Measurements from ENCODE around the gene ALG8.
"Not testable (repeated sequence)": the region's sequence is repeated elsewhere in the genome, so short reads cannot be mapped to it uniquely, and the experiment has no call there.

The ALG8 gene

GRCh38 chr11:78069465-78069864 is 70.0 kb downstream of the ALG8 start:
- peak; percentile 73 for DNase-seq (ENCODE audit: low spot score)

GRCh38 chr11:78067704-78068103 is 71.7 kb downstream of the ALG8 start:
- DNase-seq (ENCODE audit: low spot score): no peak

DNA sequence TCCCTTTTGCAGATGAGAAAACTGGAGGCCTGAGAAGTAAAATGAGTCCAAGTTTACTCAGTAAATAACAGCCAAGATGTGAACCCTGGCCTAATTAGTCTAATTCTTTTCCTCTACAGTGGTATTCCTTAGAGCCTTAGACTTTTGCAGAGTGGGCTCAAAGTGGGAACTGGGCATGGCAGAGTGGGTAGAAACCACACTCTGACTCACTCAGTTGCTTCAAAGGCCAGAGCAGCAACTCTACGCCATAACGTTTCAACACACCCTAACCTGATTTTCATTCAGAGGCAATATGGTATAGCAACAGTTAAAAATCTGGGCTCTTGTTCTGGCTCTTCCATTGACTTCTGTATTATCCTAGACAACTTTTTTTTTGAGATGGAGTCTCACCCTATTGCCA is 73.0 kb downstream of the ALG8 start:
- DNase-seq (ENCODE audit: low spot score): no peak

- DNase-seq (ENCODE audit: low spot score): no peak
Observed at GRCh38 chr11:78065203-78065602, 74.2 kb downstream of the ALG8 start.

DNA sequence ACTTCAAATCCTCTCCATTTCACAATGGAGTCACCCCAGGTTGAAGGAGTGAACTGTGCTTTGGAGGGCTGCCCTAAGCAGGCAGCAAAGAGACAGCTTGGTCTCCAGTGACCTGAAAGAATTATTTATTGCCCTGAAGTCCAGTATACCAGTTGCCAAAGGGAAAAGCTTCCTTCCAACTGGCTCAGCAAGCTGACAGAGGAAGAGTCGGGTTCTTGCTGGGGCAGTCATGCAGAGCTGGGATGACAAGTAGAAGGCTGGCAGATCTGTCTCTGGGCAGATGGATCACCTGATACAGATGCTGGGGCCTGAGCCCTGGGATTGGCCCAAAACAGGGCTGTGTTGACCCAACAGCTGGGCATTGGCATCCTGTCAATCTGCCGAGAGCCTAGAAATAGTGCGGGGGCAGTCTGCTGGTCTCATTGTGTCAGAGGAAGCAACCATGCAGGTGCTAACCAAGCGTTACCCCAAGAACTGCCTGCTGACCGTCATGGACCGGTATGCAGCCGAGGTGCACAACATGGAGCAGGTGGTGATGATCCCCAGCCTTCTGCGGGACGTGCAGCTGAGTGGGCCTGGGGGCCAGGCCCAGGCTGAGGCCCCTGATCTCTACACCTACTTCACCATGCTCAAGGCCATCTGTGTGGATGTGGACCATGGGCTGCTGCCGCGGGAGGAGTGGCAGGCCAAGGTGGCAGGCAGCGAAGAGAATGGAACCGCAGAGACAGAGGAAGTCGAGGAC is 75.8 kb downstream of the ALG8 start, which contains the start of gene THRSP:
THRSP (plus strand) TSS at position 422 of the 742 bp plus-strand sequence; CDS start at position 443, 21 bp downstream.
- DNase-seq (ENCODE audit: low spot score): no peak

DNA sequence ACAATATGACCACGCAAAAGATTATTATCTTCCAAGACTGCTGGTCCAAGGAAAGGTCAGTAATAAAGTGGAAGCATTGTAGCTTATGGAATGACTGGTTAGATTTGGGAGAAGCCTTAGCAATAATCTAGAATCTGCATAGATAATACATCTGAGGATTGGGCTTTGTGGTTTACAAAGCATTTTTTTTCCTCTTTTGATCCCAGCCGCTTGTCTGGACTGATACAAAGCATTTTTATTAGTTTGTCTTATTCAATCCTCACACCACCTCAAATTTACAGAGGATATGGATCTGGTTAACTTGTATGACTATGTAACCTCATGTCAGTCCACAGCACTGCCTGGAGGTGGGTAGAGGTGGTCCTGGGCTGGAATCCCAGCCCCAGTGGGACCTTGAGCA is 76.8 kb downstream of the ALG8 start:
- DNase-seq (ENCODE audit: low spot score): no peak

GRCh38 chr11:78061921-78062311 is 77.5 kb downstream of the ALG8 start:
- no peak for DNase-seq (ENCODE audit: low spot score)

DNA sequence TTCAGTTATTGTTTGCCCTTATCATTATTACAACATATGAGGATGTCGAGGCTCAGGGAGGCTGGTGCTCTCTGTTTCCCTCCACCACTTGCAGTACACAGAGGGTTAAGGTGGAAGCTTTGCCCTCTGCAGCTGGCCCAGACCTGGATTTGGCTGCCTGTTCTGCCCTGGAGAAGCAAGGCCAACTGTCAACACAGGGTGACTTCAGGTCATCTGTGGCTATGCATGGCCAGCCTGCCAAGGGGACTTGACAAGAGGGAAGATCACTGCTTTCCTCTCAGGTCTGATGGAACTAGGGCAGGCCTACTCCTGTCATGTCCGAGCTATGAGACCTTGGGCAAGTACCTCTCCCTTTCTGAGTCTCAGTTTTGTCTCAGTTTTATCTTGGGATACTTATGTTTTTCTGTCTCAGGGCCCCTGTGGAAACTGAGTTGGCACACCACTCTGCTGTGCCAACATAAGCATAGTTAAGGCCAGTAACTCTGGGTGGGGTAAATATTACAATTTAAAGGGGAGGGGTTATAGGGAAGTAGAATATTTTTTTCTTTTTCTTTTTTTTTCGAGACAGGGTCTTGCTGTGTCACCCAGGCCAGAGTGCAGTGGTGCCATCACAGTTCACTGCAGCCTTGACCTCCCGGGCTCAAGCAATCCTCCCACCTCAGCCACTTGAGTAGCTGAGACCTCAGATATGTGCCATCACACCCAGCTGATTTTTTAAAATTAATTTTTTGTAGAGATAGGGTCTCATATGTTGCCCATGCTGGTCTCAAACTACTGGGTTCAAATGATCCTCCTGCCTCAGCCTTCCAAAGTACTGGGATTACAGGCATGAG is 78.1 kb downstream of the ALG8 start:
- DNase-seq (ENCODE audit: low spot score): no peak

DNA sequence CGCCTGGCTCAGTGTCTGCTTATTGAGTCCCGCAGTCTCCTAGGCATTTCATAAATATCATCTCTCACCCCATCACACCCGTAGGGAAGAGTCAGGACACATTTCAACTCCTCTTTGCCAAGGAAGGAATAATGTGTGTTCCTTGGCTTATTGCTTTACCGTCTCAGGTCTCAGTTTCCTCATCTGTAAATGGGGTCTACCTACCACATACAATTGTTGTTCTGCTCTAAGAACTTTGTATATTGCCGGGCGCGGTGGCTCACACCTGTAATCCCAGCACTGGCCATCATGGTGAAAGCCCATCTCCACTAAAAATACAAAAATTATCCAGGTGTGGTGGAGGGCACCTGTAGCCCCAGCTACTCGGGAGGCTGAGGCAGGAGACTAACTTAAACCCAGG is 78.9 kb downstream of the ALG8 start:
- DNase-seq (ENCODE audit: low spot score): no peak

GRCh38 chr11:78059749-78060328 is 79.6 kb downstream of the ALG8 start:
- not testable (repeated sequence) for DNase-seq (ENCODE audit: low spot score)

DNA sequence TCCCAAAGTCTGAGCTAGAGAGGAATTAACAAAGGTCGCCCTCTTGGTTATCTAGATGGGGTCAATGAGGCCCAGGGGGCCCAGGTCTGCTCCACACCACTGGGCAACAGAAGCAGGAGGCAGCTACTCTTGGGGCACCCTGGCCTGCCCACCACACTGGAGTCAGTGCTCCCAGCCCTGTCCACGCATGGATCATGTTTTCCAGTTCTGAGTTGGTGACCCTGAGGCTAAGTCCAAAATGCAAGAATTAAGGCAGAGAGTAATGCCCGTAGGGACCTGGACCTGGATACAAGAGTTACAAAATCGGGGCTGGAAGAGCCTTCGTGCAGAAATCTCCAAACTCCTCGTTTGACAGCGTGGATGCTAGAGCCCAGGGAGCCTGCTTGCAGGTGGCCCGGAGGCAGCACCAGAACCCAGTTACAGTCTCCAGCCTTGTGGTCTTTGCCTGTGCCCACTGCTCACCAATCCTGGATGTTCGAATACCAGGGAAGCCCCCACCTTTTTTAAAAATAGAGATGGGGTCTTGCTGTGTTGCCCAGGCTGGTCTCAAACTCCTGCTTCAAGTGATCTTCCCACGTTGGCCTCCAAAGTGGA is 81.9 kb downstream of the ALG8 start:
- DNase-seq (ENCODE audit: low spot score): no peak

GRCh38 chr11:78056093-78056492 is 83.3 kb downstream of the ALG8 start:
- no peak for DNase-seq (ENCODE audit: low spot score)

DNA sequence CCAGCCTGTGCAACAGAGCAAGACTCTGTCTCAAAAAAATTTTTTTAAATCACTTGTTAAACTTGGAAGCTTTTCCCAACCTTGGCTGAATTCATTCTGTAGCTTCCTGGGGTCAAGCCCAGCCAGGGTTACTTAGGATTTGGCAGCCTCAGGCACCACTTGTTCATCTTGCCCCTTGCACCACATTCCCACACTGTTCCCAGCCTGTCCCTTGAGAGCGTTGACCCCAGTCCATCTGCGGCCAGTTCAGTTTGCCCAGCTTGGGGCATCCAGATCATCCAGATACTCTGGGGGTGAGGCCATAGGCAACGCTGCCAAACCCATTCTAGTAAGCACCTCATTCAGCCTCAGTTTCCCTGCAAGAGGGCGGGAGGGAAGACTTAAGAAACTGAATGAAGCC is 84.5 kb downstream of the ALG8 start:
- no peak for DNase-seq (ENCODE audit: low spot score)

GRCh38 chr11:78050964-78051831 is 88.2 kb downstream of the ALG8 start:
- DNase-seq (ENCODE audit: low spot score): no peak
